ENCODE results near the gene CMTM6.
A peak's percentile ranks its signal among the peaks of the same experiment; 100 is the strongest.
"Not testable (repeated sequence)": the region's sequence is repeated elsewhere in the genome, so short reads cannot be mapped to it uniquely, and the experiment has no call there.

The CMTM6 gene, protein sequence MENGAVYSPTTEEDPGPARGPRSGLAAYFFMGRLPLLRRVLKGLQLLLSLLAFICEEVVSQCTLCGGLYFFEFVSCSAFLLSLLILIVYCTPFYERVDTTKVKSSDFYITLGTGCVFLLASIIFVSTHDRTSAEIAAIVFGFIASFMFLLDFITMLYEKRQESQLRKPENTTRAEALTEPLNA

DNA sequence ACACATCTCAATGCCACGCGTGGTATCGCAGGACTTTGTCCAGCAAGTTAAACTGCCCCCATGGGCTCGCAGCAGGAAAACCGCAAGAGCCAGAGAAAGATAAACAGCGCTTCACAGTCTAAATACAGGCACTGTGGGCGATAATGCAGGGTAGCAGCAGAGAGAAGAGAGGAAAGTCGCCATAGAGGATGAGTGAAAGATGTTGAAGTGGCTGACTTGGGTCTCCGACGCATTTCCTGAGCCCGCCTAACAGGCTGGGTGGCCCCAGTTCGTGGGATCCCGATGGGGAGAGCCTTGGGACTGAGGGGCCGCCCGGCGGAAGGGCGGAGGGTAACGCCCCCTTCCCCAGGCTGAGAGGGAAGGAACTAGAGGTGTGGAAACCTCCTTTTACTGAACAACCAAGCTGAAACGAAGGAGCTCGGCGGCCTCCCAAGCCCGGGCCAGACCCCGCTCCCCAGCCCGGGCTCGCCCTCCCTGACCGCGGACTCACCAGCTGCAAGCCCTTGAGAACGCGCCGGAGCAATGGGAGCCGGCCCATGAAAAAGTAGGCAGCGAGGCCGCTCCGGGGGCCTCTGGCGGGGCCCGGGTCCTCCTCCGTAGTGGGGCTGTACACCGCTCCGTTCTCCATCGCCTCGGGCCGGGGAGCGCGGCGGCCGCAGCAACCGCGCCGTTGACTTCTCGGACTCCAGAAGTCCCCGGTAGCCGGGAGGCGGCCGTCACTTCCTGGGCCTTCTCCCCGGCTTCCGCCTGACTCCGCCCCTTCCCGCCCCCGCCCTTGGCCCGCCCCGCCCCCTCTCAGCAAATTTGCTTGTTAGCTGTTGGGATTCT lies at the start of gene CMTM6:
TSS of gene CMTM6 (minus strand) at position 735 of the 828 bp plus-strand sequence. CDS start at position 628, 107 bp downstream.
- DNase-seq: peak; percentile 67 to 69

DNA sequence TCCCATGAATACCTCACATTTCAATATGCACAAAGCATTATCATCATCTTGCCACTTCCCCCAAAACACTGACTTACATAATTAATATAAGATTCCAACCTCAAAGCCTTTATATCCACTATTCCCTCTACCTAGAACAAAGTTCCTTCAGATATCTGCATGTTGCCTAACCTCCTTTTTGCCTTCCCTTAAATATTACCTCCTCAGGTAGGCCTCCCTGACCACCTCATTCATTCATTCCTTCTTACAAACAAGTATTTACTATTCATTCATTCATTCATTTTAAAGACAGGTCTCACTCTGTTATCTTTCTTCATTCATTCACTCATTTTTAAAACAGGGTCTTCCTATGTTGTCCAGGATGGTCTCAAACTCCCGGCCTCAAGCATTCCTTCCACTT lies 49.4 kb upstream of the CMTM6 start:
- no peak for DNase-seq

DNA sequence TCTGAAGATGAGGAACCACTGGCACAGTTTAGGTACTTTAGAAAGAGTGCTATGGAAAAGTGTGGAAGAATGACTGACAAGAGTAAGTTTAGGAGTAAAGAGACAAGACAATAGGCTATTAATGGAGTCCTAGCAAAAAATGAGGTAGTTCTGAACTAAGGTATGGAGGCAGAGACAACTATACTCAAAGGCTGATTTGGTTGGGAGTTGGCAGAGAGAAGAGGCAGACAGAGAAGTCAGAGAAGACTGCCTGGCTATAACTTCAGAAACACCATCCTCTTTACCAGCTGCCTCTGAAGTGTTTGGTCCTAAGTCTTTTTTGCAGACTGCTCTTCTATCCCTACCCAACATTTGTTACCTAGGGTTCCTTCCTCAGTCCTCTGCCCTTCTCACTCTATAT lies 48.8 kb upstream of the CMTM6 start:
- DNase-seq: no peak

DNA sequence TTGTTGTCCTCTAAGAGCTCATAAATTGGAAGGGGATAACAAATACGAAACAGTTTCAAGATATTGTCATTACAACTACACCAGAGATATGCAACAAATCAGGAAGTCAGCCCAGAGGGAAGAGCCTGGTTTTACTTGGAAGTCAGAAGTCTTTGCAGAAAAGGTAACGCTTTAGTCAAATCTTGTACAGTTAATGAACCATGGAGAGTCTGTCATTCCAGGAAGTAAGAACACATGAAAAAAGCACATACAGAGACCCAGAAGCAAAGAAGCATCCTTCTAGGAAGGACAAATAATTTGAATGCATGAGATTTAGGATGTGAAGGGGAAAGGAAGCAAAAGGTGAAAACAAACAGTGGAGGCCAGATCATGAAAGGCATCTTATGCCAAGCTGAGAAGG lies 48.4 kb upstream of the CMTM6 start:
- DNase-seq: no peak

DNA sequence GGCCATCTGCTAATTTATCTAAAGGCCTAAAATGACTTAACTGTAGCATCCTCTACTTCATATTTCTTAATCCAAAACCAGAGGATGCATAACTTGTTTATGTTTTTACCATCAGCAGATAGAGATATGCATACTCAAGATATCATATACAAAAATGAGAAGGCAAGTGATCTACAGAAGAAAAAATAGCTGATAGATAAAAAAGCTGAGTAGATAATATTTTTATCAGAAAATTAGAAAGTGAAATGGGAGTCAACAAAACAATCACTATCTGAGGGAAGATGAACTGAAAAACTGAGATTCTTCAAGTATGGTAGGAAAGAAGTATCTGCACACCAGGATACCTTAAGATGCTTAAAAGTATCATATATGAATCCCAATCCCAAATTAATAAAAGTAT lies 42.7 kb upstream of the CMTM6 start:
- no peak for DNase-seq

DNA sequence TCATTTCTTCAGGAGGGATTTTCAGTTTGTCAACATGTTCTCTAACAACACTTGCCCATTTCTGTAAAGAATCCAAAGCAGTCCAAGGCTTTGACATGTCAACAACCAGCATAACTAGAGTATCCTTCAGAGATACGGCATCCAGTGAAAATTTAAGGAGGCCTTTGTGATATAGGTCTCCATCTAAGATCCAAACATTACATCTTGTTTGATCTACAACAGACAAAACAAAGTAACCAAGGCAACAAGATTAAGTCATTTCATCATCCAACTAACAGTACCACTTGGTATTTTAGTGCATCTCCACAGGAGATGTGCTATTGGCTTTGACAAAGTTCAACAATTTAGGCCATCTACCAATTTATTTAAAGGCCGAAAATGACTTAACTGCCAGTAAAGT lies 42.2 kb upstream of the CMTM6 start:
- DNase-seq: no peak

DNA sequence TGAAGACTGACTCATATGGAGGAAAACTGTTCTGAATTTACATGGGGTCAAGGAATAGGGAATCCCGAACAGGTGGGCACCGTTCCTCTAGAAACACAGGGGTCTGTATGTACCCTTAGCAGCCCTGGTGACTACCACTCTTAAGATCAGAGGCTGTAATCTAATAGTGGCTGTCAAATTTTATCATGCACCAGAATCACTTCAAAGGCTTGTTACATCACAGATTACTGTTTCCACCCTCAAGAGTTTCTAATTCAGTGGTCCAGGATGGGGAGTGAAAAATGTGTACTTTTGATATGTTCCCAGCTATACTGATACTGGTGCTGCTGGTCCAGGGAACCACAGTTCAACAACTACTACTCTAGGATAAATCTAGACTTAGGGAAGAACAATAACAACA lies 40.2 kb upstream of the CMTM6 start:
- no peak for DNase-seq

DNA sequence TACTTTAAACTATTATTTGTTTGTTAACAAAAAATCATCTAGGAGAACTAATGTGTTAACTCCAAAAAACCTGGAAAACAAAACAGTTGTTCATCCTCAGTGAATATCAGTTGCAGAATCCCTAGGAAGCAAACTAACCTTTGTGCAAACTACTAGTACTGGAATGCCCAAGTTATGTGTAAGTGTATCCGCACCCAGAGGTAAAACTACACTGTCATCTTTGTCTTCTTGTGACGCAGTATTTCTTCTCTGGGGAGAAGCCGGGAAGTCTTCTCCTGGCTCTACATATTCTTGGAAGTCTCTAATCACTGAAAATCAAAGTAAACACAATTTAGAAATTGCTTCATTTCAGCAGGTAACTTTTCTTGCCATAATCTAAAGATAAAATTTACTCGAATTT lies 38.2 kb upstream of the CMTM6 start:
- no peak for DNase-seq

DNA sequence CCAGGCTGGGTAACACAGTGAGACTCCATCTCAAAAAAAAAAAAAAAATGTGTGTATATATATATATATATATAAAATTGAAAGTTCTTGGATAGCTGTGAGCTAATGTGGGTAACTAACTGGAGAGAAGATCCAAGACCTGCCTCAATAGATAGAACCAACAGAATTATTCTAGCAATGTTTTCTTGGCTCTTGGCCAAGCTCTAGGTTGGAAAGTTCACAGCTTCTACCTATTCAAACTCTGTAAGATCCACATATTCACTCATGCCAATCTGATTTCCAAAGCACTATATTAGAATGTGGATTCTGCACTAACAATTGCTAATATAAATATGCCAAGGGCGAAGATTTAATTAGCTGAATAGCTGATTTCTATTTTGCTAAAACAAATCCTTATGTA lies 29.8 kb upstream of the CMTM6 start:
- DNase-seq: no peak

DNA sequence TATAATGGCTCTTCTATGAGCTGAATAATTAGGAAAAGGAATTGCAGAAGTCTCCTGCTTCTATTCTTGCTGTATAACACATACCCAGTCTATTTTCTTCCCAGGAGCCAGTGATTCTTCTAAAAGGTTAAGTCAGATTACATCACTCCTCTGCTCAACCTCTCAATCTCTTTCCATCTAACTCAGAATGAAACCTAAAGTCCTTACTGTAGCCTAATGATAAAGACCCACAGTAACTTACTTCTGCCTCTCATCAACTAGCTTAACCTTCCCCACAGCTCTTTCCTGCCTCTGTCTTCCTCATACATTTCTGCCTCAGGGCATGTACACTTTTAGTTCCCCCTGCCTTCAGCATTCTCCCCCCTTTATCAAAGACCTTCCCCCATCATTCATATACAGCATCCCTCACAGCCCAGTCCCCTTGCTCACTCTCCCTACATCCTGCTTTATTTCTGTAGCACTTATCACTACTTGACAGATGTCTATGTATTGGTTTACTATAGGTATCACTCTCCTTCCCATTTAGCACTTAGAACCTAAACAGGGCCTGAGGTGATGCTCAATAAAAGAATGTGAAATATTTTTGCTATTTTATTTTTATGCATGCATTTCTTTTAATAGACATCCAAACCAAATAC lies 28.5 kb upstream of the CMTM6 start:
- DNase-seq: no peak

DNA sequence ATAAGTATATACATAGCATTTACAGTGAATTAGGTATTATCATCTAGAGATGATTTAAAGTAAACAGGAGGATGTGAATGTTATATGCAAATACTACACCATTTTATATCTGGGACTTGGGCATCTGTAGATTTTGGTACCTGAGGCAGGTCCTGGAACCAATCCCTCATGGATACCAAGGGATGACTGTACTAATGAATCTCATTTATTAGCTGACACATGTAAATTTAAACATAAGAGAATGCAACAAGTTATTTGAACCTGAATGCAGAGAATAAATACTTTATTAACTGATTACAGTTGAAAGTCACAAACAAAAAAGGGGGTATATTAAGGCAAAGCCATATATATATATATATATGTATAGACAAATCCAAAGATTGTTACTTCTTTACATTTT lies 23.1 kb upstream of the CMTM6 start:
- no peak for DNase-seq

DNA sequence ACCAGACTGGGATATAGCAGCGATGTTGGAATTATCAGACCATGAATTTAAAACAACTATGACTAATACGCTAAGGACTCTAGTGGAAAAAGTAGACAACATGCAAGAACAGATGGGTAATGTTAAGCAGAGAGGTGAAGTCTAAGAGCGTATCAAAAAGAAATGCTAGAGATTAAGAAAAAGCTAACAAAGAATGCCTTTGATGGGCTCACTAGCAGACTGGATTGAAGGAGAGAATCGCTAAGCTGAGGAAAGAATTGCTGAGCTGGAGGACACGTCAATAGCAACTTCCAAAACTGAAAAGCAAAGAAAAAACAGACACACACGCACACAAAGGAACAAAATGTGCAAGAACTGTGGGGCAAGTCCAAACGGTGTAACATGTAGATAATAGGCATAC lies 20.0 kb upstream of the CMTM6 start:
- no peak for DNase-seq

DNA sequence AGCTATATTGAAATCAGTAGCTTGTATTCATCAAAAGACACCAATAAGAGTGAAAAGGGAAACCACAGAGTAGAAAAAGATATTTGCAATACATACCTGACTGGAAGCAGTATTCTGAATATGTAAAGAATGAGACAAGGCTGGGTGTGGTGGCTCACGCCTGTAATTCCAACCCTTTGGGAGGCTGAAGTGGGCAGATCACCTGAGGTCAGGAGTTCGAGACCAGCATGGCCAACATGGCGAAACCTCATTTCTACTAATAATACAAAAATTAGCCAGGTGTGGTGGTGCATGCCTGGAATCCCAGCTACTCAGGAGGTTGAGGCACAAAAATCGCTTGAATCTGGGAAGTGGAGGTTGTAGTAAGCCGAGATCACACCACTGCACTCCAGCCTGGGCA lies 16.3 kb upstream of the CMTM6 start:
- not testable (repeated sequence) for DNase-seq

DNA sequence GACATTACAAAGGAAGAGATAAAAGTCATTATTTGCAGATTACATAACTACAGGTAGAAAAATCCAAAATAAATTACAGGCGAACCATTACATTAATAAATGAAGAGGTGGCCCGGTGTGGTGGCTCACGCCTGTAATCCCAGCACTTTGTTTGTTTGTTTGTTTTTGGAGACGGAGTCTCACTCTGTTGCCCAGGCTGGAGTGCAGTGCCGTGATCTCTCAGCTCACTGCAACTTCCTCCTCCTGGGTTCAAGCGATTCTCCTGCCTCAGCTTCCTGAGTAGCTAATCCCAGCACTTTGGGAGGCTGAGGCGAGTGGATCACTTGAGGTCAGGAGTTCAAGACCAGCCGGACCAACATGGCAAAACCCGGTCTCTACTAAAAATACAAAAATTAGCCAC lies 14.1 kb upstream of the CMTM6 start:
- DNase-seq: not testable (repeated sequence)

DNA sequence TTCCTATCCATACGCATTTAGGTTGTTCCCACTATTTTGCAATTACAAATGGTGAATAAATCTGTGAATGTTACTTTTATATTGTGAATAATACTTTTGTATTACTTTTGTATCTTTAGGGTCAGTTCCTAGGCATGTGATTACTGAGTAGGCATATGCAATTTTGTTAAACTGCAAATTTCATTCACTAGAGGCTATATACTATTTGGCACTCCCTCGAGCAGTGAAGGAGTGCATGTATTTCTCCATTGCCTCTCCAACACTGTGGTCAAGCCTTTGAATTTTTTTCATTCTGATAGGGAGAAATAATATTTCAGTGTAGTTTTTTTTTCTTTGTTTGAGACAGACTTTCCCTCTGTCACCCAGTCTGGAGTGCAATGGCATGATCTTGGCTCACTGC lies 8.4 kb upstream of the CMTM6 start:
- DNase-seq: no peak

DNA sequence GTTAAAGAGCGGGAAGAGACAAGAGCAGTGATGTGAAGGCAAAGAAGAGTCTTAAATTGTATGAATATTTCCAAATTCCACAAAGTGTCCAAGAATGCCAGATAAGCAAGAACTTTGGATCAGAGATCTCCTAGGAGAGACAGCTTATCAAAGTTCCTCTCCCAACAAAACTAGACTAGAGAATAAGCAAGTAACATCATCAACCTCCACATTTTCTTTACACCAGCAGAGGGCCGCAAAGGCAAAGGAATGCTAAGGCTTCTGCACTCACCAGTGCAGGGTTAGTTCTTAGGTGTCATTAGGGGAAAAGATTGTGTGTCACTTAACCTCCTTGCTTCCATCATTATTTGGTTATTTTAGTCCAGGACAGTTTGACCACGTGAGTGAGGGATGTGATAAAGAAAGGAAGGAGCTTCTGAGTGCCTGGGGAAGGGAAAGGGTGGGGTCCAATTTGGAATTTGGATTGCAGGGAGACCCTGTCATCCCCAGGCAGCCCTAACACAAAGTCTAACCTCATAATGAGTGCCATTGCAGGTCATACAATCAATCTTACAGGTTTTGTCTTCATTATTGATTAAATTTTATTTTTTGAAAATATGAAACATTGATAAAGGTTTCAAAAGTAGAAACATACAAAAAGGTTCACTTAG lies 7.5 kb upstream of the CMTM6 start:
- DNase-seq: peak; percentile 49 to 52

DNA sequence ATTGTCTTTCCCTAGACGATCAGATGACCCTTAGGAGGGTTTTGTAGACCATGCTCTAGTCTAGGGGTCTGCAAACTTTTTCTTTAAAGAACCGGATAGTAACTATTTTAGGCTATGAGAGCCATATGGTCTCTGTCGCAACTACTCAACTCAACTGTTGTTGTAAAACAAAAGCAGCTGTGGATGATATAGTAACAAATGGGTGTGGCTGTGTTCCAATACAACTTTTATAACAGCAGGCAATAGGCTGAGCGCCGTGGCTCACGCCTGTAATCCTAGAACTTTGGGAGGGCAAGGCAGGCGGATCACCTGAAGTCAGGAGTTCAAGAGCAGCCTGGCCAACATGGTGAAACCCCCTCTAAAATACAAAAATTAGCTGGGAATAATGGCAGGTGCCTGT lies 6.1 kb upstream of the CMTM6 start:
- no peak for DNase-seq

DNA sequence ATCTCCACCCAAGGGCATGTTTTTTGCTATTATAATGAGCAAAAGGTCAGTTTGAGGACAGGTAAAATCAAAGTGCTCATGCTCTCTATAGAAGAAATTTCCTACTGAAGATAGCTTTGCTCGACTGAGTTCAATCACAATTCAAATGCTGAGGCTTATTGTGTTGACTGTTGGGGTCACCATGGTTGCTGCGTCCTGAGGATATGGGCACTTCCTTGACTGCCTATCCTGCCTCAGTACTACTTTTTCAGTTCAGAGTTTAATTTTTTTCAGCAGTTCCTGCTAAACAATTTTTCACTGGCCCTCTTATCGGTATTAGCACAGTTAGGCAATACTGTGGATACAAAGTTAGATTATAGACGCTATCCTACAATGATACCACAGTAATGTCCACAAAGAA lies 3.8 kb upstream of the CMTM6 start:
- no peak for DNase-seq

DNA sequence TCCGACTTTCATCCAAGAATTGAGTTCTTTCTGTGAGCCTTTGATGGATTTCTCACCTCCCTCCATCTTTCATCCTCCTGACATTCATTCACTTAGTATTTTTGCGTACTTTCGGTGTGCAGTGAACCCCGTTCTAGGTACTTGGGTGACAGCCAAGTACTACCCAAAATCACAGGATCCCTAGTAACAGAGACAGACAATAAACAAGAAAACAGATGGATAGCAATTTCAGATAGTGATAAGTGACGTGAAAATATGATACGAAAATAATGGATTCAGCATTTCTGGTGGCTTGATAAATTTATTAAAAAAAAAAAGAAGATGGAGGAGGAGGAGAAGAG lies 264 bp upstream of the CMTM6 start:
- no peak for DNase-seq

DNA sequence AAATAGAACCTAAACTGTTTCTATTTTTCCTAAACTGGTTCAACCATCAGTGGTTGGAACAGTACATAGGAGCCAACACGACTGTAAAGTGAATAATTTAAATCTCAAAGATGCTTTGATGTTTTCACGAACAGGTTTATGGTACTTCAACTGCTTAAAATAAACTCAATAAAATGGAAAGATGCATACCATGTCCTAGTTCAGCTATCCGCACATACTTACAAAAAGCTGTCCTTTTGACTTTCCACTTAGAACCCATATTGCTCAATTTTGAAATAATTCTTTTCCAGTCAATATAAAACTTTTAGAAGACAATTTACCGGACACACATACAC lies 902 bp downstream of the CMTM6 start:
- no peak for DNase-seq

DNA sequence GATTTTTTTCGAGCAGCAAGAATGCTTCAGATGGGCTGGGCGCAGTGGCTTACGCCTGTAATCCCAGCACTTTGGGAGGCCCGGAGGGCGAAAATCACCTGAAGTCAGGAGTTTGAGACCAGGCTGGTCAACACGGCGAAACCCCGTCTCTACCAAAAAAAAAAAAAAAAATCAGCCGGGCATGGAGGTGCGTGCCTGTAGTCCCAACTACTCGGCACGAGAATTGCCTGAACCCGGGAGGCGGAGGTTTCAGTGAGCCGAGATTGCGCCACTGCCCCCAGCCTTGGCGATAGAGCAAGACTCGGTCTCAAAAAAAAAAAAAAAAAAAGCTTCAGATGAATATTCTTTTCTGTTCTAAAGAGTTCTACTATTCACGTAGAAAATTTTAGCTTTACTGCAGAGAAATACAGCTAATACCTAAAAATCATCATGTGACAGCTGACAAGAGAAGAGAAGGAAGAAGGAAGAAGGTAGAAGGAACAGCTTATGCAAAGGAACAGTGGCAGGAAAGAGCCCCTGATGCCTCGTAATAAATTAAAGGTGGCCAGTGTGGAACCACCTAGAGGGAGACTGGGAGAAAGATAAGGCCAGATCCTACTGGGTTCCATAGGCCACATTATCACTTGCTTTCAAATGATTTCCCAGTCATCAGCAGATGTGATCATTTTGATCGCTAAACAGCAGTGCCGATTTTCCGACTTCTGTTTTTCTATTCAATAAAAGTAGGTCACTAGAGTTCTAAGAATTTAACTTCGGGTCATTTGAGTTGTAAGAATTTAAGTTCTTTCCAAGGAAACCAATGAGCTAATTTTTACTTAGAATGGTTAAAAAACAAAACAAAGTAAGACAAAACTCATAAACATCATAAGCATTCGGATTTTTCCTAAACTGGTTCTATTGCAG lies 1.5 kb downstream of the CMTM6 start:
- no peak for DNase-seq

DNA sequence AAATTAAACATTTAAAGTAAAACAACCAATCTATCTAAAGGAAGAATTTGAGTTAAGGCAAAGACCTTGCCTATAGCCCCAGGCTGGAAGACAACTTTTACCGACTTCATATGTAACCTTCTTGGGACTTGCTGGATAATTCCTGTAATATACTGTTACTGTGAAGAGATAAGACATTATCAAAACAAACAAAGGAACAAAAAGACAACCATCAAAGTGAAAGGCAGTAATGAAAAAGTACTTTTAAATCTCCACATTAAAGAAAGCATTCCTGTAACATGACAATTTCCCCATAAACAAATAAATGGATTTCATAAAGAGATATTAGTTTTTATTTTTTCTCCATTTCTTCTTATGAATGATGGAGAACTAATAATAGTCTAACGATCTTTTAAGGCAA lies 2.4 kb downstream of the CMTM6 start:
- no peak for DNase-seq

DNA sequence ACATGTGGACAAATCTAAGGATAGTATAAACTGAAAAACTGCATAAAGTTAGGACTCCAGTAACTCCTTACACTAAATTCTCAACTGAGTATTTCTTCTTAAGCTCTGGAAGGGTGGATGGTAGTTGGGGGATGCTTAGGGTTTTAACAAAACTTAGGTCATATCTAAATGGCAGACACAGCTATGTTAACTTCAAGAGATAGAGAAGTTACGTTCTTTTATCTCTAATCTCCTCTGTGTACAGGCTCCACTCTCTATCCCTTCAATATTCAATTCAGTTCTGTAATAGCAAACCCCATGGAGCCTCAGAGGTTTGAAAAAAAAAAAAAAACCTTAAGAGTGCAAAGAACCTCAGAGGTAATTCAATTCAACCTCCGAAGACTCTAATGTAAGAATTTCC lies 3.1 kb downstream of the CMTM6 start:
- DNase-seq: no peak
